ENCODE data around the gene CDC34. TPM values are rescaled to one million over a fixed set of nuclear protein-coding genes. Genes with fewer than 3 reads are reported as not detected.

Gene CDC34
- total RNA-seq, 1 experiment from 2014 or later, result 87.4 TPM

DNA sequence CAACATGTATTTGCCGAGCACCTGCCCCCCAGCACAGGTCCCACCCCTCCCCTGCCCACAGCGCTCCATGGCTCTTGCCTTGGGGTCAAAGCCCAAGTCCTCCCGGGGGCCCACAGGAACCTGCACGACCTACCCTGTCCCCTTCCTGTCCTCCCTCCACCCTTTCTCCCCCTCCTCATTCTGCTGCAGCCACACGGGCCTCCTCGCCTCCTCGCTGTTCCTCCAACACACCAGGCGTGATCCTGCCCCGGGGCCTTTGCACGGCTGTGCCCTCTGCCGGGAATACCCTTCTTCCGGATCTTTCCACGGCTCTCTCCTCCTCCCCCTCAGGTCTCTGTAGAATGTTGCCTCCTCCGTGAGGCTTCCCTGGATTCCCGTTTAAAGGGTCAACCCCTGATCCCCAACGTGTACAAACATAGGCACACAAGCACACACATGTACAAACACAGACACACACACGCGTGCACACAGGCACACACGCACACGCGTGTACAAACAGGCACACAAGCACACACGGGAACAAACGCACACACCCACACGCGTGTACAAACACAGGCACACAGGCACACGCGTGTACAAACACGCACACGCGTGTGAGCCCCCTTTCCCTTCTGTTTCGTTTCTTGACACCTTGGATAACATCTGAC lies 32.5 kb upstream of the CDC34 start:
- DNase-seq (ENCODE audit: low read depth, low spot score) (no peak), ATAC-seq (no peak)
- TF ChIP-seq SRF (IDR thresholded peaks at IDR 0.05; ENCODE audit: low read depth) (no peak), RAD21 (IDR thresholded peaks at IDR 0.05; ENCODE audit: low read depth) (no peak), ZBTB33 (IDR thresholded peaks at IDR 0.05; ENCODE audit: extremely low read depth, insufficient replicate concordance, low read length) (no peak), TCF7L2 (IDR thresholded peaks at IDR 0.05; ENCODE audit: borderline replicate concordance, extremely low read depth, insufficient read depth, insufficient read length) (no peak), EZH2phosphoT487 (IDR thresholded peaks at IDR 0.05; ENCODE audit: borderline replicate concordance) (no peak), SIN3A (IDR thresholded peaks at IDR 0.05; ENCODE audit: low read depth) (no peak), ZNF274 (IDR thresholded peaks at IDR 0.05; ENCODE audit: low read depth, low read length) (no peak), EGR1 (IDR thresholded peaks at IDR 0.05; ENCODE audit: low read depth) (no peak), POLR2AphosphoS5 (IDR thresholded peaks at IDR 0.05; ENCODE audit: low read depth, low read length) (no peak), YY1 (IDR thresholded peaks at IDR 0.05; ENCODE audit: extremely low read depth, insufficient replicate concordance, low read depth, low read length) (no peak), JUND (IDR thresholded peaks at IDR 0.05) (no peak), FOSL1 (IDR thresholded peaks at IDR 0.05; ENCODE audit: low read depth) (no peak), MAX (IDR thresholded peaks at IDR 0.05) (no peak)
- TF ChIP-seq, protein P1, sequence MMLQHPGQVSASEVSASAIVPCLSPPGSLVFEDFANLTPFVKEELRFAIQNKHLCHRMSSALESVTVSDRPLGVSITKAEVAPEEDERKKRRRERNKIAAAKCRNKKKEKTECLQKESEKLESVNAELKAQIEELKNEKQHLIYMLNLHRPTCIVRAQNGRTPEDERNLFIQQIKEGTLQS (IDR thresholded peaks at IDR 0.05), result no peak
- ChIA-PET POLR2A (no interaction called here), CTCF (no interaction called here), RAD21 (ENCODE audit: low non-redundant PET in 1 of 2, low total read pairs in 2 of 2, uncharacterized antibody in 2 of 2, unreplicated experiment in 2 of 2) (no interaction called here)
- Histone ChIP-seq H3K27me3 (ENCODE audit: insufficient read depth, low read length) (no peaks in the 10 kb centered on the region), H3K9me3 (ENCODE audit: control insufficient read depth in 1 of 2, insufficient read depth in 1 of 2, low read depth in 1 of 2, low read length in 2 of 2) (no peaks in the 10 kb centered on the region), H3K36me3 (ENCODE audit: control insufficient read depth in 1 of 2, insufficient read depth in 2 of 2, low read length in 2 of 2) (no peaks in the 10 kb centered on the region), H2AFZ (ENCODE audit: low read depth, low read length, poor library complexity, severe bottlenecking) (no peak overlapping the region), H3K9me2 (ENCODE audit: insufficient read depth) (no peaks in the 10 kb centered on the region), H3K4me2 (ENCODE audit: low read length) (no peak overlapping the region), H3K27ac (ENCODE audit: low read depth, low read length) (no peak overlapping the region), H4K20me1 (ENCODE audit: insufficient read depth) (no peaks in the 10 kb centered on the region), H3K4me3 (replicated peaks in 1 of 2; ENCODE audit: low read depth in 1 of 2, low read length in 2 of 2) (no peak overlapping the region), H3K4me1 (ENCODE audit: control insufficient read depth in 1 of 2, insufficient read depth in 2 of 2, low read length in 2 of 2) (peaks cover 2 to 10% of the 10 kb centered on the region in 2 experiments; a peak in 3 of 4 replicates), H3K79me2 (ENCODE audit: insufficient read depth, low read length) (no peaks in the 10 kb centered on the region), H3K9ac (ENCODE audit: low read length) (no peak overlapping the region)
- BruUV-seq (replicated peaks), result no TSS peak
- intact Hi-C loops (cut with micrococcal nuclease), result no loop called here
